IPS-15b (cell line): ENCODE results near the gene LAMC3.

ENCODE experiments used
- H3K27me3 ChIP-seq: one replicate; pipeline ENCODE4 v1.6.1; 2013; ENCODE audit warnings: low read length; ENCODE audit not compliant: control insufficient read depth, insufficient read depth
- H3K36me3 ChIP-seq: one replicate; pipeline ENCODE4 v1.6.1; 2013; ENCODE audit warnings: low read length; ENCODE audit not compliant: control insufficient read depth, insufficient read depth
- H3K4me1 ChIP-seq: one replicate; pipeline ENCODE4 v1.6.1; 2013; ENCODE audit warnings: mild to moderate bottlenecking, low read length; ENCODE audit not compliant: control insufficient read depth, insufficient read depth
- H3K4me3 ChIP-seq: one replicate; pipeline ENCODE4 v1.5.1; 2013; ENCODE audit warnings: low read depth, low read length
- H3K9ac ChIP-seq: one replicate; pipeline ENCODE4 v1.6.1; 2013; ENCODE audit warnings: low read depth, mild to moderate bottlenecking, low read length
- H3K9me3 ChIP-seq: one replicate; pipeline ENCODE4 v1.6.1; 2013; ENCODE audit warnings: mild to moderate bottlenecking, low read length; ENCODE audit not compliant: control insufficient read depth, insufficient read depth

Gene LAMC3

DNA sequence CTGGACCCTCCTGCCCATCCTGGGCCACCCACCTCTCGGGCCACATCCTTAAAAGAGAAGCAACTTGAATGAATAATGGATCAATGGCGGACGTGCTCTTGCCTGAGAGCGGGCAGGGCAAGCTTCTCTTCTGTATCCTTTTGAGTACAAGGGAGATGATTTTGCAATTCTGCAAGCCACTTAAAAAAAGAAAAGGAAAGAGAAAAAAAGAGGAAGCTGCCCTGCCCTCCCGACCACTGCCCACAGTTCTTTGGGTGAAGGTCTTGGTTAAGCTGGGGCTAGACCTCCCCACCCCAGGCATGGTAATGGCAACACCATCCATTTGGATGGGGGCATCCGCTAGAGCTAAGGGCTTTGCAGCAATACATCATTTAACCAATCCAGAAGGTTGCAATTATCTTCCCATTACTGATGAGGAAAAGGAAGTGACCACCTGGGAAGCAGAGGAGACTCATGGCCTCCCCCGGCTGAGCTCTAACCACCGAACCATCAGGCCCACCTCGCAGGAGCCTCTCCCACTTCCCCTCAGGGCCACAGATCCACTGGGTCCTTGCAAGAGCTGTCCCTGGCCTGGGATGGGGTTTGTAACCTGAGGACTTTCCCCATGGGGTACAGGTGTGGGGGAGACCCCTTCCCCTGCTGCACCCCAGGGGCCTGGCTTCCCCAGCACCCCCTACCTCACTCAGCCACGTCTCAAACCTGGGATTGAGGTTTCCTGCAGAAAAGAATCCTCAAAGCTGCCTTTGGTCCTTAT, 27.8 kb upstream of the LAMC3 start:
- no peak overlapping the region for H3K4me3 ChIP-seq
- no peaks in the 10 kb centered on the region for H3K9me3 ChIP-seq
- no peaks in the 10 kb centered on the region for H3K36me3 ChIP-seq
- no peak overlapping the region for H3K9ac ChIP-seq
- no peaks in the 10 kb centered on the region for H3K27me3 ChIP-seq
- no peaks in the 10 kb centered on the region for H3K4me1 ChIP-seq

- Histone ChIP-seq H3K4me1 (no peaks in the 10 kb centered on the region), H3K27me3 (no peaks in the 10 kb centered on the region), H3K9ac (no peak overlapping the region), H3K4me3 (no peak overlapping the region), H3K9me3 (no peaks in the 10 kb centered on the region), H3K36me3 (no peaks in the 10 kb centered on the region)
Measured at GRCh38 chr9:130981756-130982137, 27.2 kb upstream of the LAMC3 start.

DNA sequence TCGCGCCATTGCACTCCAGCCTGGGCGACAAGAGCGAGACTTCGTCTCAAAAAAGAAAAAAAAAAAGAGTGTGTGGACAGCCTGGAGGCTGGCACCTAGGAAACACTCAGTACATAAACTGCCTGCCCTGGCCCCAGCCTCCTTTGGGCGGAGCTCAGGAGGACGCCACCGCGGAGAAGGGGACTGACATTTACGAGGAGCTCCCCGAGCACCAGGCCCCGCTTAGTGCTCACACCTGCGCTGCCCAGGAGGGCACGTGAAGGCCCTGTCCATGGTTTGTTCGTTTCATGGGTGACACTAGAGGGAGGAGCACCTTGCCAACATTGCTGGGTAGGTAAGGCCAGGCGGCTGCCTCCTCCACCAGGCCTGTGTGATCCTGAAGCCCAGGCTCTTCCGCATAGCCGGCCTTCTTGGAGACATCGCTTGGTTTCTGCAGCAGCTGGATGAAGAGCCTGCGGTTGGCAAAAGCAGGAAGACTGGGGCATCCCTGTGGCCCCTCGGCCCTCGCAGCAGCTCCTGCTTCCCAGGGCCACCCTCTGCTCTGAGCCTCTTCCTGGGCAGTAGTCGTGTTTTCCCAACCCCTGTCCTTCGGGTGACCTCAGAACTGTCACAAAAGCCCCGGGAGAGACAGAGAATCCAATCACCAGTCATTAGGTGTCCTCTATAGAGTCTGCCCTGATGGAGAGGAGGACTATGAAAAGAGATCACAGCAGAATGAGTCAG, 26.2 kb upstream of the LAMC3 start:
- Histone ChIP-seq H3K9me3 (no peaks in the 10 kb centered on the region), H3K27me3 (no peaks in the 10 kb centered on the region)

DNA sequence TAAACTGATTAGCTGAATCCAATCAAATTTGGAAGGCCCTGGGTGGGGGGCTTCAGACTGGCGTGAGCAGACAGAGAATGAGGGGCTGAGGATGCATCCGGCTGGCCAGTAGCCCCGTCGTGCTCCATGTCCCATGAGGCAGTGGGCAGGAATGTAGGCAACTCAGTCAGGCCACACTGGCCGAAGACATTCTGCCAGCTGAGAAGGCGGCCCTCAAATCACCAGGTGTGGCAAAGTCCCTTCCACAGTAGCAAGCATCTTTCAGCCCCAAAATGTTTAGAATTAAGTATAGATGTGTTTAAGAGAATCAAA, 25.7 kb upstream of the LAMC3 start:
- no peaks in the 10 kb centered on the region for H3K27me3 ChIP-seq
- no peak overlapping the region for H3K4me3 ChIP-seq

More for the DNA sequence above, 26.2 kb upstream of the LAMC3 start:
- no peak overlapping the region for H3K4me3 ChIP-seq
- H3K4me1 ChIP-seq = no peaks in the 10 kb centered on the region
- H3K9ac ChIP-seq = no peak overlapping the region
- H3K36me3 ChIP-seq = no peaks in the 10 kb centered on the region

DNA sequence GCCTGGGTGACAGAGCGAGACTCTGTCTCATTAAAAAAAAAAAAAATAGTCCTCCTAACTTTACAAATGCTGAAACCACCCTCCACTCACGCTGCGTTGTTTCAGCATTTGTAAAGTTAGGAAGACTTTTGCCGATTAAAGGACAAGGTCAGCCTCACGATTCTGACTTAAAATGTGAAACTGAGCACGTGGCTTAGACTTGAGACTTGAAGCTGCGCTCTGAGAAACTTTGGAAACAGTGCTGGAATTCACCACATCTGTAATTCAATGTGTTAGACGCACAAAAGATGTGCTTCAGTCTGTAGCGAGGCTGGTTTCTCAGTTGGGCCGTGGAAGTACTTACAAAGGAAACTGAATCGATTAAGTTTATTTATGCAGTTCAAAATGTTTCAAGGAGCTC, 25.0 kb upstream of the LAMC3 start:
- Histone ChIP-seq H3K36me3 (no peaks in the 10 kb centered on the region), H3K4me3 (no peak overlapping the region), H3K9ac (no peak overlapping the region), H3K9me3 (no peaks in the 10 kb centered on the region), H3K4me1 (no peaks in the 10 kb centered on the region), H3K27me3 (no peaks in the 10 kb centered on the region)

More for the DNA sequence above, 25.7 kb upstream of the LAMC3 start:
- Histone ChIP-seq H3K9ac (no peak overlapping the region), H3K9me3 (no peaks in the 10 kb centered on the region), H3K36me3 (no peaks in the 10 kb centered on the region), H3K4me1 (no peaks in the 10 kb centered on the region)

DNA sequence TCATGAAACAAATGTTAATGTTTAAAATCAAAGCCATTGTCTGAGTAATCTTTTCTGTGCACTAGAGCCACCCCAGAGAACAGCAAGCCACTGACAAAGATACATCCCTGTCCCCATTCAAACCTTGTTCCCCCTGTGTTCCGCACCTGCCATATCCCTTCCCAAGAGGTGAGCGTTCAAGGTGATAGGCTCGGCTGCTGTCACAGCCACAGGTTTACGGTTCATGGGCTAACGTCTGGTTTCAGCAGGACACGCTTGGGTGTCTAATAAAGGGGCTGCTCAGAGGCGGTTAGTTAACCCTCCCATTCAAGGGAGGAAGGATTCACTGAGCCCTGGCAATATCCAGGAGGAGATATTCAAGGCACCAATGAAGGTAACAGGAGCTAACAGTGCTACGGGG, 24.5 kb upstream of the LAMC3 start:
- no peak overlapping the region for H3K4me3 ChIP-seq
- no peak overlapping the region for H3K9ac ChIP-seq
- no peaks in the 10 kb centered on the region for H3K4me1 ChIP-seq
- no peaks in the 10 kb centered on the region for H3K36me3 ChIP-seq
- H3K27me3 ChIP-seq = no peaks in the 10 kb centered on the region
- no peaks in the 10 kb centered on the region for H3K9me3 ChIP-seq

DNA sequence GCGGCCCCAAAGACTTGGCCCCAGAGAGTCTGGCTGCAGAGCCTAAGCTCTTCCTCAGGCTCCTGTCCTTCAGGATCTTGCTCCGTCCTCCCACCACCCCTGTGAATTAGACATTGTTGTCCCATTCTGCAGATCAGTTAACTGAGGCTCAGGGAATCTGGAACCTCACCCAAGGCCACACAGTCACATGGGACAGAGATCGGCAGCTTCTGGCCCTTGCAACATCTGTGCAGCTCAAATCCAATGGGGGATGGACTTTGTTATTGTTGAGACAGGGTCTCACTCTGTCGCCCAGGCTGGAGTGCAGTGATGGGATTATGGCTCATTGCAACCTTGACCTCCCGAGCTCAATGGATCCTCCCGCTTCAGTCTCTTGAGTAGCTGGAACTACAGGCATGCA, 23.9 kb upstream of the LAMC3 start:
- no peak overlapping the region for H3K9ac ChIP-seq
- no peaks in the 10 kb centered on the region for H3K4me1 ChIP-seq
- H3K4me3 ChIP-seq = no peak overlapping the region
- H3K27me3 ChIP-seq = no peaks in the 10 kb centered on the region
- no peaks in the 10 kb centered on the region for H3K36me3 ChIP-seq
- H3K9me3 ChIP-seq = no peaks in the 10 kb centered on the region

DNA sequence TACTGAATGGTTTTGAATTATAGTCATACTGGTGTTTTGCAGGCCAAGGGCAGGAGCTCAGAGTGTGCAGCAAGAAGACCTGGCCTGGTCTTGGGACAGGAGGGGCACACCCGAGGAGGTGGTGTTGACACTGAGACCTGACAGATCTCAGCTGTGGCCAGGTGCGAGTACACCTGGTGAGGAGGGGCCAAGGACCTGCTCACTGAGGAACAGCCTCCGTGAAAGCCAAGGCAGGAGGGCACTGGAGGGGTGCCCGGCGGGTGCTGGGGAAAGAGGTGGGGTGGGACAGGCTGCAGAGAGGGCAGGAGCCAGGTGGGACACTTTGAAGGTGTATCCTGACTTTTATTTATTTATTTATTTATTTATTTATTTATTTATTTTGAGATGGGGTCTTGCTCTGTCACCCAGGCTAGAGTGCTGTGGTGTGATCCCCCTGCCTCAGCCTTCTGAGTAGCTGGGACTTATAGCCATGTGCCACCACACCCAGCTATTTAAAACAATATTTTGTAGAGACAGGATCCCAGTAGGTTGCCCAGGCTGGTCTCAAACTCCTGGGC, 23.3 kb upstream of the LAMC3 start:
- H3K27me3 ChIP-seq = no peaks in the 10 kb centered on the region

GRCh38 chr9:130986356-130986965, 22.5 kb upstream of the LAMC3 start:
- H3K9me3 ChIP-seq = no peaks in the 10 kb centered on the region
- H3K4me3 ChIP-seq = no peak overlapping the region
- H3K4me1 ChIP-seq = no peaks in the 10 kb centered on the region
- no peaks in the 10 kb centered on the region for H3K27me3 ChIP-seq
- no peaks in the 10 kb centered on the region for H3K36me3 ChIP-seq
- H3K9ac ChIP-seq = no peak overlapping the region

More for the DNA sequence above, 23.3 kb upstream of the LAMC3 start:
- Histone ChIP-seq H3K36me3 (no peaks in the 10 kb centered on the region), H3K4me1 (no peaks in the 10 kb centered on the region), H3K9me3 (no peaks in the 10 kb centered on the region), H3K4me3 (no peak overlapping the region), H3K9ac (no peak overlapping the region)

DNA sequence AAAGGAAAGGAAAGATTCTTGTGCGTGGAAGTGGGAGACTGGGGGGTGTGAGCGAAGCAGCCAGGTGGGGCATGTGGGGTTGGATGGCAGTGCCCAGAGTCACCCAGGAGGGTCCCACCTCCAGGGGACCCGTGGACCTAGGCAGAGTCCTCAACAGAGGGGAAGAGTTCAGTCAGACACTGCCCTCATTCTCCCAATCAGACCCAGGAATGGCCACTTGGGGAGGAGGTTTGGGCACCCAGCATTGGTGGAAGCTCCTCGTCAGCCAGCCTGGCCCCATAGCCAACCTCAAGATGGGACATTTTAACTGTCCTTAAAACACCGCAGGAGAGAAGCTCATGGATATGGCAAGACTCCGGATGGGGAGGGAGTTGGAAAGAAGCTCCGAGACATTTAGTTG, 21.9 kb upstream of the LAMC3 start:
- no peak overlapping the region for H3K9ac ChIP-seq
- H3K4me1 ChIP-seq = peaks cover 3% of the 10 kb centered on the region
- H3K36me3 ChIP-seq = no peaks in the 10 kb centered on the region
- H3K27me3 ChIP-seq = no peaks in the 10 kb centered on the region
- no peak overlapping the region for H3K4me3 ChIP-seq
- no peaks in the 10 kb centered on the region for H3K9me3 ChIP-seq

DNA sequence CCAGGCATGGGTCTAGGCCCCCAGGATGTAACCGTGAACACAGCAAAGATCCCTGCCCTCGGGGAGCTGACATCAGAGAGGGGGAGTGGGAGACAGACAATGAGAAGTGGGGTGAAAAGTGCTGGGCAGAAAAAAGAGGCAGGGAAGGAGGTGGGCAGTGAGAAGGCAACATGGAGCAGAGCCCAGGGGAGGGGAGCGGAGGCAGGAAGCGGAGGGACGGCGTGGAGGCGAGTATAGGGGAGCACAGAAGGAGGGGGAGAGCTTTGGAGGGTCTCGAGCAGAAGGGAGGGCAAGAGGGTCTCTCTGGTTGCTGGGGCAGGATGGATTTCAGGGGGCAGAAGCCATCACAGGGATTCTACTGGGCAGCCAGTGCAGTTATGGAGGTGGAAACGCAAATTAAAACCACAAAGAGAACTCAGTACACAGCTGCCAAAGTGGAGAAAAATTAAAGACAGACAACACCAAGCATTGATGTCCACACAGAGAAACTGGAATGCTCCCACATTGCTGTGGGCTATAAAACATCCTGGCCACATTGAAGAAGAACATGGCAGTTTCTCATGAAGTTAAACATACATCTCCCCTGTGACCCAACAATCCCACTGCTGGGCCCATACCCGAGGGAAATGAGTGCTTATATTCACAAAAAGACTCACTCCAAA, 21.1 kb upstream of the LAMC3 start:
- Histone ChIP-seq H3K27me3 (no peaks in the 10 kb centered on the region), H3K9ac (no peak overlapping the region), H3K36me3 (no peaks in the 10 kb centered on the region), H3K4me3 (no peak overlapping the region), H3K4me1 (peaks cover 3% of the 10 kb centered on the region), H3K9me3 (no peaks in the 10 kb centered on the region)
